Renal pelvis (tissue), 12 donors: Measurements from ENCODE around the gene OR13C9. TPM values are rescaled to one million over a fixed set of nuclear protein-coding genes. Genes with fewer than 3 reads are reported as not detected.
A peak's percentile ranks its signal among the peaks of the same experiment; 100 is the strongest.
"Not testable (repeated sequence)": the region's sequence is repeated elsewhere in the genome, so short reads cannot be mapped to it uniquely, and the experiment has no call there.

Experiments used
- DNase-seq: peaks from one replicate; pipeline ENCODE4 v3.0.0-alpha.2; 2013
- long read RNA-seq, 16 experiments: transcript quantifications; one replicate each; lab custom pipeline, GENCODE V29; 2026
- polyA plus RNA-seq, 3 donors: library from polyadenylated mRNA; unstranded; fragments of 120-200 nt; gene quantifications; one replicate each; pipeline ENCODE4 v1.2.1, GENCODE V29; 2013; ENCODE audit not compliant: insufficient read length in 3 of 3

OR13C9 gene
- polyA plus RNA-seq: not detected
- long read RNA-seq, donor 1: 0 reads
- long read RNA-seq, donor 2: 0 reads
- long read RNA-seq, donor 3: 0 reads
- long read RNA-seq, donor 4: 0 reads
- long read RNA-seq, donor 5: 0 reads
- long read RNA-seq, donor 6: 0 reads
- long read RNA-seq, donor 7: 0 reads
- long read RNA-seq, donor 8: 0 reads
- long read RNA-seq, donor 9: 0 reads
- long read RNA-seq, donor 10: 0 reads
- long read RNA-seq, donor 11: 0 reads
- long read RNA-seq, donor 12: 0 reads
- long read RNA-seq, donor 13: 0 reads
- long read RNA-seq, donor 14: 0 reads
- long read RNA-seq, donor 15: 0 reads
- long read RNA-seq, donor 16: 0 reads

- no peak for DNase-seq
Observed at GRCh38 chr9:104618104-104618503, at the start of gene OR13C9. OR13C9 (minus strand) TSS chr9:104618204; CDS start chr9:104618204, 0 bp downstream.

DNA sequence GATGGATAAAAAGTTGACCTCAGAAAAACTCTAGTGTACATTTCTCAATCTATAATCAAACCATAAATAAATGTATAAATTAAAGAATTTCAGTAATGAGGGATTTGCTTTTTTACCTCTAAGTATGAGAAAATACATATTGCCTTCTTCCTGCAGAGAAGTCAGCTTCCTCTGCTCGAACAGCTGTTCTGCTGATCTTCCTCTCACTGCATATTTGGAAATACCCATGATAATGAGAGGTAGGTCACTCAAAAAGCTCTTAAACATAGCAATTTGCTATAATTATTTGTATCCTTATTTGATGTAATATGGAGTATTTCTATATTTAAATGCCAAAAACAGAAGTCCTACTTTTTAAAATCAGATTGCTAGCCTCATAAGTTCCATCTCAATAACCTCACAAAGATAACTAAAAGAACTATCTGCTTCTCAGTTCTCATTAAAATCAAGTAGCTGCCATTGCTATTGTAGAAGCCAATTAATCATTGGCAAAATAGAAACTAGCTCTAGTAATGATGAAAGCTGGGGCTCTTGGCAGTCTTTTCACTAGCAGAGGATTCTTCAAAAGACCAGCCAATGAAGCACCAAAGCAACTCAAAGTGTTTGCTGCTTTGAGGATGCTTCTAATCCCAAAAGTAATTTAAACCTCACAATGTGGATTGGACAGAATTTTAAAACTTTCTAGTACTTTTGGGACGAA, 40.6 kb upstream of the OR13C9 start:
- no peak for DNase-seq

GRCh38 chr9:104635456-104635855, 17.5 kb upstream of the OR13C9 start:
- DNase-seq: no peak

DNA sequence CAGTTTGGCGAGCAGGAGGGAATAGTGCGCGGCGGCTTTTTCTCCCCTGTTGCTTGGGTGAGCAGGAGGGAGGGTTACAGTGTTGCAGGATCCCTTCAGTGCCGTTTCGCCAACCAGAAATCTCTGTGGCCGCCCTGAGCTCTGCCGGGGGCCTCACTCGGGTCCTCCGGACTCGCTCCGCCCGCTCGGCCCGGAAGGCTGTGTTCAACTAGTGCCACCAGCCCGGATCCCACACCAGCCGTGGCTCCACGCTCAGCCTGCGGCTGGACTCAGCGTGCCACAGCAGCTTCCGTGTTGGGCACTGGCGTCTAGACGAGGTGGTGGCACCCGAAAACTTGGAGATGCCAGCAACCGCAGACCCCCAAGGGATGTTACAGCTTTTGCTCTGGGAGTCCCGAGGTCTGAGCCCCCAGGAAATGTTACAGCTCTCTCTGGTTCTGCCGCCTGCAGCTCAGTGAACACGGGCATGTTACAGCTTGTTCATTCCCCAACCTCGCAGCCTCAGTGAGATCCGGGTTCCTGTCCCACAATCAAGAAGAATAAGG, 16.0 kb upstream of the OR13C9 start:
- no peak for DNase-seq

DNA sequence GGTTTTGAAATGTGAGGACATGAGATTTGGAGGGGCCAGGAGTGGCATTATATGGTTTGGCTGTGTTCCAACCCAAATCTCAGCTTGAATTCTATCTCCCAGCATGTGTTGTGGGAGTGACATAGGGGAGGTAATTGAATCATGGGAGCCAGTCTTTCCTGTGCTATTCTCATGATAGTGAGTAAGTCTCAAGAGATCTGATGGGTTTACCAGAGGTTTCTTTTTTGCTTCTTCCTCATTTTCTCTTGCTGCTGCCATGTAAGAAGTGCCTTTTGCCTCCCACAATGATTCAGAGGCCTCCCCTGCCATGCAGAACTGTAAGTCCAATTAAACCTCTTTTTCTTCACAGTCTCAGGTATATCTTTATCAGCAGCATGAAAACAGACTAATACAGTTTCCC, 8.0 kb upstream of the OR13C9 start:
- not testable (repeated sequence) for DNase-seq

DNA sequence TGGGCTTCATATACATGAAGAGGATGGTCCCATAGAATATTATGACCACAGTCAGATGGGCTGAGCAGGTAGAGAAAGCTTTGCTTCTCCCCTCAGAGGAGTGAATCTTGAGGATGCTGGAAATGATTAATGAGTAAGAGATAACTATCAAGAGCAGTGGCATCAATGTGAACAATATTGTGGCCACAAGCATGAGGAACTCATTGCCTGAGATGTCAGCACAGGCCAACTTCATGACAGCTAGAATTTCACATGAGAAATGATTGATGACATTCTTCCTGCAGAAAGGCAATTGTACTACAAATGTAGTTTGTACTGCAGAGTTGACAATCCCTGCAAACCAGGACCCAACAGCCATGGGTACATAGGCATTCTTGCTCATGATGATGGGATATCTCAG, 586 bp downstream of the OR13C9 start:
- no peak for DNase-seq

DNA sequence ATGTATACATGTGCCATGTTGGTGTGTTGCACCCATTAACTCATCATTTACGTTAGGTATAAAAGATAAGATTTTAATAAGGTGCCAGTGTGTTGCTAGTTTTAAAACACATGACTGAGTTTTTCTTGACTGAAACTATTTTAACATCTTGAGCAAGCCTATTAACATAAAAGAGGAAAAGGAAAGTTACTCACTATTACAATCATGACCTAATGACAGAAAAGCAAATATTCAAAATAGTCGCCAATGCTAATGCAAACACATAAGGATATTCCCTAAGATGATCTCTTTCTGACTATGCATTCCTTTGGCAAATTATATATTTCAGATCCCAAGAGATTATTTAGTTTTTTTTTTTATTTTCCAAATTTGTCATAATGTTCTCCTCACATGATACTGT, 6.8 kb downstream of the OR13C9 start:
- DNase-seq: no peak

DNA sequence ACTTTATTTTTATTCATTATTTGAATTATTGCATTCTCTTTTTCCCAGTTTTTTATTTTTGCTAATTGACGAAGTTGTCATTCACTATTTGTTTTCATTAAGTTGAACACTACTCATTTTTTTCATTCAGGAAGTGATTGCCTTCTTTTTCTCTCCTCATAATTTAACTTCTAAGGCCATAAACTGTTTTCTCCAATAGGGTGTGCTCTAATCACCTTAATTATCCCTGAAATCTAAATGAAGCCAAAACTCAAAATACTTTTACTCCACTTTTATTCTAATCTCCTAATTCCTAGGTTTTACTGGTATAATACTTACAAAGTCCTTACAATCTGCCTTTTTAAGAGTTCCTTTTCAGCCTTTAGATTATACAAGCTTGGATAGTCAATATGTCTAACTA, 9.7 kb downstream of the OR13C9 start:
- no peak for DNase-seq

DNA sequence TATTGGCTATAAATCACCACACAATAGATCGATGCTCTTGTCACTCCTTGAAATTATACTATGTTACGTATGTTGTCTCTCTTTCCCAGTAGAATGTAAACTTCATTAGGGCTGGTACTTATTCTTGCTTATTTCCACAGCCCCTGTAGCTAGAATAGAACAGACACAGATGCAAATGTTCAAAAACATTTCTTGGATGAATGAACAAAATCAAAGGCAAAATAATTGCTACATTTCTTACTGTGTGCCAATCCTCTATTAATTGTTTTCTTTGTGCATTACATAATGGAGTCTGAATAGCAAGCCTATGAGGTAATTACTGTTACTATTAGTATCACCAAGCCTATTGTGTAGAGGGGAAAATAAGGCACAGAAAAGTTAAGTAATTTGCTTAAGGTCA, 11.9 kb downstream of the OR13C9 start:
- no peak for DNase-seq

GRCh38 chr9:104605527-104605926, 12.5 kb downstream of the OR13C9 start, which contains the start of gene OR13C2:
OR13C2 (minus strand) TSS chr9:104605627; CDS start chr9:104605627, 0 bp downstream.
- not testable (repeated sequence) for DNase-seq

- DNase-seq: no peak
Observed at GRCh38 chr9:104604801-104605200, 13.2 kb downstream of the OR13C9 start.

GRCh38 chr9:104599313-104599712, 18.7 kb downstream of the OR13C9 start, which contains the start of gene OR13C5:
OR13C5 (minus strand) TSS chr9:104599413; CDS start chr9:104599413, 0 bp downstream.
- not testable (repeated sequence) for DNase-seq

DNA sequence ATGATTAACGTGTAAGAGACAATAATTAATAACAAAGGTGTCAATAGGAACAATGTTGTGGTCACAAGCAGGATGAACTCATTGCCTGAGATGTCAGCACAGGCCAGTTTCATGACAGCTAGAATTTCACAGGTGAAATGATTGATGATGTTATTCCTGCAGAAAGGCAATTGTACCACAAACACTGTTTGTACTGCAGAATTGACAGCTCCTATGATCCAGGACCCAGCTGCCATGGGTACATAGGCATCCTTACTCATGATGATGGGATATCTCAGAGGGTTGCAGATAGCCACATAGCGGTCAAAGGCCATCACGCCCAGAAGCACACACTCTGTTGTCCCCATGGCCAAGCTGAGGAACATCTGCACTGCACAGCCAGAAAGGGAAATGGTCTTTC, 19.3 kb downstream of the OR13C9 start:
- DNase-seq: not testable (repeated sequence)

DNA sequence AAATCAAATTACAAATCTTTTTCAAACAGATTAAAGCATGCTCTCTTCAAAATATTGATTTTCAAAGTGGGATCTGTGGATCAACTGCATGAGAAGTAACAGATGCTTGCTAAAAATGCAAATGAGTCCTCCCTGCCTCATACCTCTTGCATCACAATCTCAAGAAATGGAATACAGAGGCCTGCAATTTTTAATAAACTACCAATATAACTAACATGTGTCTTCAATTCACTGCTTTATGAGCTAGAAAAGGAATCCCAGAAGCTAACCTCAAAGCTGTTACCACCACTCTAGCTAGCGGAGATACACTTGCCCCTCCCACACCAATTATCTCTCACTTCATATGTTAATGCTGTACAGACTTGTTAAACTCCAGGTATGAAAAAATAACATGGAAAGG, 28.4 kb downstream of the OR13C9 start:
- DNase-seq: no peak

DNA sequence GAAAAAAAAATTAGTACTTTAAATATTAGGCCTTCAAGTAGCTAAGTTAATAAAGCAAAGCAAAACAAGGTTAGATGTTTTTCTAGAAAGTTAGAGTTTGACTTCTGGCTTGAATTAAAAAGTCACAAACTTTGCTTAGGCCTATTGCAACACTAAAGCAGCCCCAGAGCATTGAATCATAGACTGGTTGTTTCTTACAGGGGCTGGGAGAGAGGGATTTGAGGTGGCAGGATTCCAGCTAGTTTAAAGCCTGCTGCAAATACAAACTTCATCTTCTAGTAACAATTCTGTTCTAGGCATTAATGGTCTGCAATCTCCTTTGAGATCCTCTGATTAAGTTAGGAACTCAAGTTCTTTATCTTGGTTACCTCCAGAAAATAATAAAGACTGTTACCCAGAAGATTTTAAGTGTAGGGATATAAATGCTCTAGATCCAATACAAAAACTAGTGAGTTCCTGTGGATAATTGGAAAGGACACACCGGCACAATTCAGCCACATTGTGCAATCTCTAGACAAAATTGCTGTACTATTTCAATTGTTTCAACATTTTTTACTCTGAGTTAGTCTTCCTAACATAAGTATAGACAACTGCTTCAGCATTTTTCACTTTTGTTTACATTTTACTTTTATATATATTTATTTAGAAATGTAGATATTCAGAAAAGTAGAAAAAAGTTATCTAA, 31.4 kb downstream of the OR13C9 start:
- DNase-seq: peak; percentile 7

DNA sequence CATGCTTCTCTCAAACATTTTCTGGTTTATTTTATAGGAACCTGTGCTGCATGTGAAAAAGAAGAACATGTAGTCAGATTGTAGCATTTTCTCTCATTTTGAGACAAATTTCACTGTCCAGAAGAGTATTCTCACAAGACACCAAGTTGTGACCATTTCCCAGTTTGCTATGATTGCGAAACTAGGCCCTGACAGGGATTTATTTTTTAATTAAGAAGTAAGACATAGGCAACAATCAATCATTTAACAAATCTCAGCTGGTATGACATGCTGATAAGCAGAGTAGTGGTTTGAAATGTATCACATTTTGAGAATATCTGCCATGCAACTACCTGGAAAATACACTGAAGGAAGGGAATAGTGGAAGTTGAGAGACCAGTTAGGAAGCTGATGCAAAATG, 37.4 kb downstream of the OR13C9 start:
- no peak for DNase-seq

DNA sequence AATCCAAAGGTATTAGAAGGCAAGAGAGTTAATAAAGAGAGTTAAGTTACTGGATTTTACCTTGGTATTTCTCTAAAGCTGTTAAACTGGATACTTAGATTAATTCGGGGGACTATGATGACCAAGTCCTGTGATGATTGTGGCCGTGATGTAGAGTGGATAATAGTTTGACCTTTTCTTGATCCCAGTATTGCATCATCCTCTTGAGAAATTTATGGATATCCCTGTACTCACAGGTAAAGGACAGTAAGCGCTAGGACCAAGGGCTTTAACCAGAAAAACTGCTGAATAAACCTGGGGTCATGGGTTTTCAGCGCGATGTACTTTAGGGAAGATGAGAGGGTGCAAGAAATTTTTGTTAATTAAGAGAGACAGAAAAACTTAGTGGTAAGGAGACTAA, 40.7 kb downstream of the OR13C9 start:
- no peak for DNase-seq

- no peak for DNase-seq
Observed at GRCh38 chr9:104575456-104575855, 42.5 kb downstream of the OR13C9 start.

DNA sequence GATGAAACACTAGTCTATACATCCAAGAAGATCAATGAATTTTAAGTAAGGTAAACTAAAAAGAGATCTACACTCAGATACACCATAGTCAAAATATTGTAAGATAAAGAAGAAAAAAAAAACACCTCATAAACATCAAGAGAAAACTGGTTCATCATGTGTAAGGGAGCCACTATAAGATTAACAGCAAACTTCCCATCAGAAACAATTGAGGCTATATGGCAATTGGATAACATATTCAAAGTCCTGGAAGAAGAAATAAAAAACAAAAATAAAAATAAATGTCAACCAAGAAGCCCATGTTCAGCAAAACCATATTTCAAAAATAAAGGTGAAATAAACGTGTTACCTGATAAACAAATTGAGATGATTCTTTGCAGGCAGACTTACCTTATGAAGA, 45.4 kb downstream of the OR13C9 start:
- DNase-seq: no peak

DNA sequence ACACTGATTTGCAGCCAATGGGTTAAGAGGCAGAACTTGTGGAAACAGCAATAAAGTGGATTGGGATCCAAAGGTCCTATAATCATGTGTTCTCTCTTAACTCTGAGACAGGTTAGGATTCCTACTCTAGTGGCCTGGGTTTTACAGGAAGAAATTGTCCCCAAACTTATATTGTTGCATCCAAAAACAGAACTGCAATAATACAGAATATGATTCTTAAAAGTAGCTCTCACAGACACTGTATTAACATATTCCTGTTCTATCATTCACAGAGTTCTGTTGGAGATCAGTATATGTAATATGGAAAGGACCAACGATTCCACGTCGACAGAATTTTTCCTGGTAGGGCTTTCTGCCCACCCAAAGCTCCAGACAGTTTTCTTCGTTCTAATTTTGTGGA, 49.1 kb downstream of the OR13C9 start, which contains the start of gene OR13C8:
Gene OR13C8 (plus strand): TSS at position 301 of the 400 bp plus-strand sequence. CDS start 0 bp downstream, at position 301.
- no peak for DNase-seq
